GM12872 (cell line): ENCODE measurements around the gene SPINT1.

ENCODE experiments used
- CTCF ChIP-seq: IDR thresholded peaks from 3 replicates; pipeline ENCODE4 v1.5.1; 2011; ENCODE audit warnings: low read depth, mild to moderate bottlenecking, low read length, moderate library complexity; ENCODE audit not compliant: insufficient read depth

Gene SPINT1

DNA sequence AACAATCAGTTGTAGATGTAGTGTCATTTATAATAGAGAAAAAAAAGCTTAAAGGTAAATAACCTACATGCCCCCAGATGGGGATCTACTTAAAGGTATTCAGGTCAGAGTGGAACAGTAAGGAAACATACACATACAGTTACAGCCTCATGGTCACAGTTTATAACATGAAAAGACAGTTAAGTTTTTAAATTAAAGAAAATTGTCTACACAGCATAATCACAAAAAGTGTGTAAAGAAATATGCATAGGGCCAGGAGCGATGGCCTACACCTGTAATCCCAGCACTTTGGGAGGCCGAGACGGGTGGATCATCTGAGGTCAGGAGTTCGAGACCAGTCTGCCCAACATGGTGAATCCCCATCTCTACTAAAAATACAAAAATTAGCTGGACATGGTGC is 23.4 kb downstream of the SPINT1 start:
- no peak for TF ChIP-seq CTCF

GRCh38 chr15:40869686-40870085 is 25.8 kb downstream of the SPINT1 start:
- TF ChIP-seq CTCF, result no peak

- no peak for TF ChIP-seq CTCF
Measured at GRCh38 chr15:40870716-40871115, 26.9 kb downstream of the SPINT1 start.

GRCh38 chr15:40871749-40872617 is 28.1 kb downstream of the SPINT1 start:
- no peak for TF ChIP-seq CTCF

DNA sequence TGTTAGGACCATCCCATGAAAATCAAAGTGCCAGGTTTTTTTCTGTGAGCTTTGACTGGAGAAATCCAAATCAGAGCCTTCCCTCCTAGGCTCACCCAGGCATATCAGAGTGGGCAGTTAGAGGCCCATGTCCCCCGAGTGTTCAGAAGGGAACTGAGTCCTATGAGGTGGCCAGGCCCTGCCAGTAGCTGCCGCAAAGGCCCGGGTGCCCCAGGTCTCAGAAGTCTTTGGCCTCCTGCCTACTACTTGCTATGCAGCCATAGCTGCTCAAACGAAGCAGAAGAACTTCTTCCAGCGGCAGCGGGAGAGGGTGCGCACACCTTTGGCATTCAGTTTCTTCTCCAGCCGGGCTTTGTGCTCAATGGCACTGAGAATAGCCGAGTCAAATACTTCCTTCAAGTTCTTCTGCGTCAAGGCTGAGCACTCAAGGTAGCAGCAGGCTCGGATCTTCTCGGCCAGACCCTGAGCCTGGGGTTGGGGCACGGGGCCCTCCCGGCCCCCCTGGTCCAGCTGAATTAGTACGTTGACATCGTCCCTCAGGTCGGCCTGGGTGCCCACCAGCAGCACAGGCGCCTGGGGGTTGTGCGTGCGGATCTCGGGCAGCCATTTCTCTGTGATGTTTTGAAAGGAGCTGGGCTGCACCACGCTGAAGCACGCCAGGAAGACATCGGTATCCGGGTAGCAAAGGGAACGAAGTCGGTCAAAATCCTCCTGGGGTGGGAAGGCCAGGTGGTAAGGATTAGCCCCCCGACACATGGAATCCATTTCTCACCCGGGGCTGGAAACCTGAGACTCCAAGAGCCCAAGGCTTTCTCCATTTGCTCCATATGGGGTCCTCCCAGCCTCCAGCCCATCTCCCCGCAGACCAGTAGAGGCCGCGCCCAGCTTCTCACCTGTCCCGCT is 29.2 kb downstream of the SPINT1 start:
- no peak for TF ChIP-seq CTCF

- peak; percentile 46; the same call in 2 of the 3 replicates for TF ChIP-seq CTCF
Measured at GRCh38 chr15:40873694-40874561, 30.1 kb downstream of the SPINT1 start, which contains the start of gene RHOV. TSS of gene RHOV (minus strand) at chr15:40874234. CDS start at chr15:40874139, 95 bp downstream.
